Left lung (tissue), 14 donors: ENCODE measurements around the gene PROB1. TPM values are rescaled to one million over a fixed set of nuclear protein-coding genes. Genes with fewer than 3 reads are reported as not detected.
"Not testable (repeated sequence)": the region's sequence is repeated elsewhere in the genome, so short reads cannot be mapped to it uniquely, and the experiment has no call there.

Experiments
- ATAC-seq: fragments of 200-7000 bp; cut with Tn5 transposase; one replicate; pipeline ENCODE4 v1.9.1; 2020; ENCODE audit warnings: moderate library complexity
- DNase-seq, 4 donors: peaks; one replicate each; pipeline ENCODE4 v3.0.0-alpha.2; 2013 to 2020
- H3K27ac ChIP-seq, 2 donors: fragments of 200-600 bp; sonication (generic) in 1 of 2; one replicate each; pipeline versions ENCODE4 v1.5.0 to v1.8.0; 2020 to 2021
- H3K27me3 ChIP-seq, 2 donors: fragments of 200-600 bp; sonication (generic) in 1 of 2; one replicate each; pipeline versions ENCODE4 v1.5.0 to v1.8.0; 2020 to 2021
- H3K36me3 ChIP-seq, 2 donors: fragments of 200-600 bp; sonication (generic) in 1 of 2; one replicate each; pipeline versions ENCODE4 v1.5.0 to v1.8.0; 2020 to 2021
- H3K4me1 ChIP-seq, 2 donors: fragments of 200-600 bp; one replicate each; pipeline ENCODE4 v1.8.0; 2021
- H3K4me3 ChIP-seq, 2 donors: fragments of 200-600 bp; sonication (generic) in 1 of 2; one replicate each; pipeline versions ENCODE4 v1.5.0 to v1.8.0; 2020 to 2021; ENCODE audit warnings: mild to moderate bottlenecking in 1 of 2
- H3K9me3 ChIP-seq, 2 donors: fragments of 200-600 bp; sonication (generic) in 1 of 2; one replicate each; pipeline versions ENCODE4 v1.5.0 to v1.8.0; 2020 to 2021
- intact Hi-C, 2 donors: fragments of 100-400 bp; cut with DNase I; formaldehyde crosslinking; loops; one replicate each; pipeline versions ENCODE4 v1.11.2 to v1.14.2; 2022
- long read RNA-seq, 12 donors: library from polyadenylated mRNA in 2 of 12; unstranded in 2 of 12; transcript quantifications; one replicate each; pipeline ENCODE4 v2.0.0 and lab custom pipeline, GENCODE V29; 2019 to 2026
- polyA plus RNA-seq, 6 donors: library from polyadenylated mRNA; unstranded; fragments of 120-200 nt; gene quantifications; one replicate each; pipeline ENCODE4 v1.2.1, GENCODE V29; 2013; ENCODE audit not compliant: insufficient read length in 6 of 6
- total RNA-seq, 2 donors: library from RNA; stranded (reverse); fragmentation: NEBNext Ultra II Directional; extraction: Animal tissue kit (Norgen Biotek cat#: 25700); gene quantifications; one replicate each; pipeline ENCODE4 v1.2.1, GENCODE V29; 2021
- TF ChIP-seq, protein P1 (sequence below), 2 donors: fragments of 200-600 bp; sonication (generic) in 1 of 2; IDR thresholded peaks; one replicate each; pipeline versions ENCODE4 v1.5.0 to v1.8.0; 2021; ENCODE audit warnings: antibody characterized with exemption in 2 of 2
- donor health status: DM: no; HTN: yes; CAD: no.
- donor health status: DM: no; HTN: no; CAD: no.

Gene PROB1, protein sequence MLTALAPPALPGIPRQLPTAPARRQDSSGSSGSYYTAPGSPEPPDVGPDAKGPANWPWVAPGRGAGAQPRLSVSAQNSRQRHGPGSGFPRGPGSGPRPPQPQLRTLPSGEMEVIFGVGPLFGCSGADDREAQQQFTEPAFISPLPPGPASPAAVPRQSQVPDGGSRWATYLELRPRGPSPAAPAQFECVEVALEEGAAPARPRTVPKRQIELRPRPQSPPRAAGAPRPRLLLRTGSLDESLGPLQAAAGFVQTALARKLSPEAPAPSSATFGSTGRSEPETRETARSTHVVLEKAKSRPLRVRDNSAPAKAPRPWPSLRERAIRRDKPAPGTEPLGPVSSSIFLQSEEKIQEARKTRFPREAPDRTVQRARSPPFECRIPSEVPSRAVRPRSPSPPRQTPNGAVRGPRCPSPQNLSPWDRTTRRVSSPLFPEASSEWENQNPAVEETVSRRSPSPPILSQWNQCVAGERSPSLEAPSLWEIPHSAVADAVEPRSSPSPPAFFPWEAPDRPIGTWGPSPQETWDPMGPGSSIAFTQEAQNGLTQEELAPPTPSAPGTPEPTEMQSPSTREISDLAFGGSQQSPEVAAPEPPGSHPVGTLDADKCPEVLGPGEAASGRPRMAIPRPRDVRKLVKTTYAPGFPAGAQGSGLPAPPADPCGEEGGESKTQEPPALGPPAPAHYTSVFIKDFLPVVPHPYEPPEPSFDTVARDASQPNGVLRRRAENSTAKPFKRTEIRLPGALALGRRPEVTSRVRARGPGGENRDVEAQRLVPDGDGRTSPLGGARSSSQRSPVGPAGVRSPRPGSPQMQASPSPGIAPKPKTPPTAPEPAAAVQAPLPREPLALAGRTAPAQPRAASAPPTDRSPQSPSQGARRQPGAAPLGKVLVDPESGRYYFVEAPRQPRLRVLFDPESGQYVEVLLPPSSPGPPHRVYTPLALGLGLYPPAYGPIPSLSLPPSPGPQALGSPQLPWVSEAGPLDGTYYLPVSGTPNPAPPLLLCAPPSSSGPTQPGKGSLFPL
- total RNA-seq (1 to 10 TPM; 1.7 to 1.8 TPM), polyA plus RNA-seq (1 to 10 TPM in 4 of 6 donors, under 1 TPM in 2; 0.73 to 1.4 (median 1.1) TPM)
- long read RNA-seq, donor 1, full-length matches to known transcripts, result 3 of 3 reads
- long read RNA-seq, donor 1, partial matches to known transcripts, result 0 of 3 reads
- long read RNA-seq, donor 1, other reads (novel, unspliced or antisense), result 0 of 3 reads
- long read RNA-seq, donor 2, full-length matches to known transcripts, result 6 of 6 reads
- long read RNA-seq, donor 2, partial matches to known transcripts, result 0 of 6 reads
- long read RNA-seq, donor 2, other reads (novel, unspliced or antisense), result 0 of 6 reads
- long read RNA-seq, donor 3, result 0 reads
- long read RNA-seq, donor 4, result 0 reads
- long read RNA-seq, donor 5, full-length matches to known transcripts, result 1 of 1 reads
- long read RNA-seq, donor 5, partial matches to known transcripts, result 0 of 1 reads
- long read RNA-seq, donor 5, other reads (novel, unspliced or antisense), result 0 of 1 reads
- long read RNA-seq, donor 6, full-length matches to known transcripts, result 1 of 1 reads
- long read RNA-seq, donor 6, partial matches to known transcripts, result 0 of 1 reads
- long read RNA-seq, donor 6, other reads (novel, unspliced or antisense), result 0 of 1 reads
- long read RNA-seq, donor 7, result 0 reads
- long read RNA-seq, donor 8, full-length matches to known transcripts, result 2 of 2 reads
- long read RNA-seq, donor 8, partial matches to known transcripts, result 0 of 2 reads
- long read RNA-seq, donor 8, other reads (novel, unspliced or antisense), result 0 of 2 reads
- long read RNA-seq, donor 9, result 0 reads
- long read RNA-seq, donor 10, result 0 reads
- long read RNA-seq, donor 11, full-length matches to known transcripts, result 11 of 11 reads
- long read RNA-seq, donor 11, partial matches to known transcripts, result 0 of 11 reads
- long read RNA-seq, donor 11, other reads (novel, unspliced or antisense), result 0 of 11 reads
- long read RNA-seq, donor 12, full-length matches to known transcripts, result 3 of 3 reads
- long read RNA-seq, donor 12, partial matches to known transcripts, result 0 of 3 reads
- long read RNA-seq, donor 12, other reads (novel, unspliced or antisense), result 0 of 3 reads

- DNase-seq (peak in 1 of 4 donors; percentile 10), ATAC-seq (peak; percentile 8)
- Histone ChIP-seq H3K27ac (peak within 1 kb of the TSS in 1 of 2 donors; percentile 23), H3K4me3 (peak within 1 kb of the TSS; percentile 35 to 67), H3K27me3 (peaks cover 16 to 42% of the 10 kb centered on the region in 2 donors), H3K36me3 (no peaks in the 10 kb centered on the region), H3K9me3 (no peaks in the 10 kb centered on the region), H3K4me1 (peaks cover 15 to 40% of the 10 kb centered on the region in 2 donors)
- TF ChIP-seq, protein P1, sequence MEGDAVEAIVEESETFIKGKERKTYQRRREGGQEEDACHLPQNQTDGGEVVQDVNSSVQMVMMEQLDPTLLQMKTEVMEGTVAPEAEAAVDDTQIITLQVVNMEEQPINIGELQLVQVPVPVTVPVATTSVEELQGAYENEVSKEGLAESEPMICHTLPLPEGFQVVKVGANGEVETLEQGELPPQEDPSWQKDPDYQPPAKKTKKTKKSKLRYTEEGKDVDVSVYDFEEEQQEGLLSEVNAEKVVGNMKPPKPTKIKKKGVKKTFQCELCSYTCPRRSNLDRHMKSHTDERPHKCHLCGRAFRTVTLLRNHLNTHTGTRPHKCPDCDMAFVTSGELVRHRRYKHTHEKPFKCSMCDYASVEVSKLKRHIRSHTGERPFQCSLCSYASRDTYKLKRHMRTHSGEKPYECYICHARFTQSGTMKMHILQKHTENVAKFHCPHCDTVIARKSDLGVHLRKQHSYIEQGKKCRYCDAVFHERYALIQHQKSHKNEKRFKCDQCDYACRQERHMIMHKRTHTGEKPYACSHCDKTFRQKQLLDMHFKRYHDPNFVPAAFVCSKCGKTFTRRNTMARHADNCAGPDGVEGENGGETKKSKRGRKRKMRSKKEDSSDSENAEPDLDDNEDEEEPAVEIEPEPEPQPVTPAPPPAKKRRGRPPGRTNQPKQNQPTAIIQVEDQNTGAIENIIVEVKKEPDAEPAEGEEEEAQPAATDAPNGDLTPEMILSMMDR (IDR thresholded peaks at IDR 0.05), result no peak
- intact Hi-C loops, result no loop called here
These were observed at the start of gene PROB1 for GRCh38 chr5:139394654-139395566. Gene PROB1, minus strand, starts transcription at chr5:139395104. Its CDS starts 23 bp downstream, at chr5:139395081.

- Histone ChIP-seq H3K9me3 (no peaks in the 10 kb centered on the region), H3K36me3 (peaks cover 0 to 6% of the 10 kb centered on the region in 2 donors), H3K27me3 (no peaks in the 10 kb centered on the region), H3K4me3 (no peak overlapping the region), H3K4me1 (peaks cover 0 to 16% of the 10 kb centered on the region in 2 donors), H3K27ac (no peak overlapping the region)
- DNase-seq (no peak), ATAC-seq (no peak)
- TF ChIP-seq, protein P1 (IDR thresholded peaks at IDR 0.05), result no peak
- intact Hi-C loops, result no loop called here
These were observed 49.0 kb upstream of the PROB1 start for GRCh38 chr5:139443831-139444453.

DNA sequence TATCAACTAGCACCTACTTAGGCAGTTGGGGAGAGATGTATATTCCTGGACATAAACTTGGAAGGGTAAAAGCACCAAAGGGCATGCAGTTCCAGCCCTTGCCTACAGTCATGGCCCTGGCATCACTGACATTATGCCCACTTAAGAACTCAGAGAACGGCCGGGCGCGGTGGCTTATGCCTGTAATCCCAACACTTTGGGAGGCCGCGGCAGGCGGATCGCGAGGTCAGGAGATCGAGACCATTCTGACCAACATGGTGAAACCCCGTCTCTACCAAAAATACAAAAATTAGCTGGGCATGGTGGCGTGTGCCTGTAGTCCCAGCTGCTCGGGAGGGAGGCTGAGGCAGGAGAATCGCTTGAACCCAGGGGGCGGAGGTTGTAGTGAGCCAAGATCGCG, 45.5 kb upstream of the PROB1 start:
- H3K36me3 ChIP-seq, DNase-seq, H3K9me3 ChIP-seq, H3K27me3 ChIP-seq, intact Hi-C loops, H3K4me3 ChIP-seq, H3K27ac ChIP-seq, ATAC-seq: not testable (repeated sequence)
- H3K4me1 ChIP-seq, result peaks cover 5 to 21% of the 10 kb centered on the region in 2 donors
